Heart left ventricle (tissue), 16 donors: ENCODE results near the gene MRPS11. TPM values are rescaled to one million over a fixed set of nuclear protein-coding genes. Genes with fewer than 3 reads are reported as not detected.

ENCODE experiments used
- ATAC-seq, 4 donors: fragments of 200-7000 bp; cut with Tn5 transposase; one replicate each; pipeline ENCODE4 v1.9.1; 2020 to 2022; ENCODE audit warnings: moderate library complexity in 4 of 4, mild to moderate bottlenecking in 3 of 4, moderate number of reproducible peaks in 1 of 4
- DNase-seq, 5 donors: peaks; one replicate each; pipeline ENCODE4 v3.0.0-alpha.2; 2020
- H3K27ac ChIP-seq, 12 donors: fragments of 200-600 bp; sonication (generic) in 4 of 12; one replicate each; pipeline versions ENCODE4 v1.5.0 to v1.8.0; 2016 to 2022; ENCODE audit warnings: mild to moderate bottlenecking in 2 of 12
- H3K27me3 ChIP-seq, 9 donors: fragments of 200-600 bp; sonication (generic) in 2 of 9; one replicate each; pipeline versions ENCODE4 v1.5.1 to v1.8.0; 2016 to 2022; ENCODE audit warnings: mild to moderate bottlenecking in 3 of 9
- H3K36me3 ChIP-seq, 9 donors: fragments of 200-600 bp; sonication (generic) in 2 of 9; one replicate each; pipeline versions ENCODE4 v1.5.0 to v1.8.0; 2018 to 2022; ENCODE audit warnings: mild to moderate bottlenecking in 2 of 9
- H3K4me1 ChIP-seq, 12 donors: fragments of 200-600 bp; sonication (generic) in 4 of 12; one replicate each; pipeline versions ENCODE4 v1.5.0 to v1.8.0; 2016 to 2022; ENCODE audit warnings: mild to moderate bottlenecking in 3 of 12
- H3K4me3 ChIP-seq, 12 donors: fragments of 200-600 bp; sonication (generic) in 4 of 12; one replicate each; pipeline versions ENCODE4 v1.5.0 to v1.8.0; 2017 to 2022; ENCODE audit warnings: mild to moderate bottlenecking in 9 of 12, moderate library complexity in 4 of 12
- H3K9me3 ChIP-seq, 12 donors: fragments of 200-600 bp; sonication (generic) in 4 of 12; one replicate each; pipeline versions ENCODE4 v1.5.0 to v1.8.0; 2016 to 2022; ENCODE audit warnings: mild to moderate bottlenecking in 1 of 12
- CTCF ChIP-seq, 12 donors: fragments of 200-600 bp; sonication (generic) in 4 of 12; IDR thresholded peaks; one replicate each; pipeline versions ENCODE4 v1.5.0 to v1.8.0; 2018 to 2022; ENCODE audit warnings: antibody characterized with exemption in 12 of 12, mild to moderate bottlenecking in 5 of 12
- POLR2A ChIP-seq, 2 donors: fragments of 450-650 bp; IDR thresholded peaks; one replicate each; pipeline ENCODE4 v1.6.1; 2017; ENCODE audit warnings: antibody characterized with exemption in 2 of 2, mild to moderate bottlenecking in 2 of 2, moderate library complexity in 2 of 2
- WGBS, 4 donors: extraction: QIAGEN DNeasy Blood & Tissue Kit in 2 of 4; methylation state at CpG; one replicate each; pipeline versions ENCODE4 v1.1.5 to v1.1.7; 2013 to 2018; 5-methylcytosine and 5-hydroxymethylcytosine counted together
- intact Hi-C, 10 donors: fragments of 100-400 bp; cut with DNase I; formaldehyde crosslinking; loops; one replicate each; pipeline versions ENCODE4 v1.11.1 to v1.14.2; 2022
- polyA plus RNA-seq, 2 donors: library from polyadenylated mRNA; stranded (reverse); fragments of 200-250 nt; gene quantifications; one replicate each; pipeline ENCODE4 v1.2.3, GENCODE V29; 2013
- total RNA-seq, 9 donors: library from RNA; depleted of rRNA in 2 of 9; stranded (reverse); fragments of >200 nt in 2 of 9; fragmentation: NEBNext Ultra II Directional in 3 of 9; extraction: Animal tissue kit (Norgen Biotek cat#: 25700) in 3 of 9; gene quantifications; one replicate each; pipeline versions ENCODE4 v1.1.0 to v1.2.4, GENCODE V29; 2016 to 2023
- donor health status: ischemic (EF 13 %, LVEDD 7.1; RV severe dilation, severe dysfunction).
- donor health status: healthy with polysubstance abuse.
- donor health status: DM: no; HTN: yes; CAD: no.
- donor health status: DM: no; HTN: no; CAD: no.
- donor health status: ischemic (EF 25% LVEDD 6.9; RV normal size, moderate dysfunction).
- donor health status: ischemic (EF 25% LVEDD 5.7; RV mildly dilated, moderate dysfunction).
- donor health status: healthy.
- donor health status: DM: yes; HTN: yes; CAD: no.
- donor health status: ischemic (EF 35%, LVEDD 5.7; RV mildly dilated, moderate dysfunction).
- donor health status: nonischemic (EF 11% LVEDD 7.7; RV severe dilation, severe dysfunction).
- donor health status: DM: yes; HTN: yes; CAD: no.
- donor health status: PGD.
- donor health status: ischemic (EF 29% LVEDD 5.4; RV normal size, mild dysfunction).
- donor health status: nonischemic (EF 23%, LVEDD 6.1; RV moderate dilation, normal function).

The MRPS11 gene
- total and polyA plus RNA-seq, 11 donors = 49.7 to 77.9 (median 65.5) TPM

- Histone ChIP-seq H3K9me3 (no peaks in the 10 kb centered on the region), H3K4me1 (peaks cover 0 to 32% (median 7%) of the 10 kb centered on the region in 12 donors), H3K4me3 (no peak overlapping the region), H3K36me3 (peaks cover 0 to 7% (median 0%) of the 10 kb centered on the region in 9 donors), H3K27me3 (no peaks in the 10 kb centered on the region), H3K27ac (no peak overlapping the region)
- DNase-seq = peak in 1 of 5 donors; percentile 13
- no peak for TF ChIP-seq POLR2A (IDR thresholded peaks at IDR 0.05)
- TF ChIP-seq CTCF (IDR thresholded peaks at IDR 0.05) = no peak
- intact Hi-C loops = no loop called here
- no peak for ATAC-seq
- WGBS, 4 donors = 84 to 91% (median 87%) methylated on average over 6 to 10 of the region's 10 CpGs
These were observed 26.3 kb downstream of the MRPS11 start for GRCh38 chr15:88493844-88494243.

- peaks cover 0 to 39% (median 9%) of the 10 kb centered on the region in 12 donors for H3K4me1 ChIP-seq
- H3K36me3 ChIP-seq = peaks cover 0 to 7% (median 2%) of the 10 kb centered on the region in 9 donors
- peak; percentile 87 to 95 (median 92) for ATAC-seq
- TF ChIP-seq CTCF (IDR thresholded peaks at IDR 0.05) (no peak), POLR2A (IDR thresholded peaks at IDR 0.05) (no peak)
- peak in 4 of 5 donors; percentile 45 to 85 (median 68) for DNase-seq
- intact Hi-C loops = loop anchor here in 4 of 10 donors (1.0 to 5.0 kb wide), 4 partner anchors 35 to 75 kb away; partner anchors contain the start of gene DET1 (in 1 of the 4)
- no peaks in the 10 kb centered on the region for H3K27me3 ChIP-seq
- H3K4me3 ChIP-seq = no peak overlapping the region
- 52 to 63% (median 55%) methylated on average over 11 of the region's 11 CpGs for WGBS, 4 donors
- no peaks in the 10 kb centered on the region for H3K9me3 ChIP-seq
- H3K27ac ChIP-seq = peak overlapping the region; percentile 24 to 83 (median 58)
These were observed 29.7 kb downstream of the MRPS11 start for GRCh38 chr15:88497109-88497765.

- H3K9me3 ChIP-seq = no peaks in the 10 kb centered on the region
- intact Hi-C loops = loop anchor here in 2 of 10 donors (5.0 kb wide), 2 partner anchors 33 to 73 kb away; no protein-coding TSS in a partner anchor
- H3K4me1 ChIP-seq = peaks cover 0 to 39% (median 9%) of the 10 kb centered on the region in 12 donors
- DNase-seq = peak in 2 of 5 donors; percentile 34 to 57
- peak overlapping the region in 10 of 12 donors; percentile 3 to 83 (median 48) for H3K27ac ChIP-seq
- H3K4me3 ChIP-seq = no peak overlapping the region
- TF ChIP-seq CTCF (IDR thresholded peaks at IDR 0.05) (no peak), POLR2A (IDR thresholded peaks at IDR 0.05) (no peak)
- ATAC-seq = peak; percentile 47 to 79 (median 61)
- peaks cover 0 to 24% (median 7%) of the 10 kb centered on the region in 9 donors for H3K36me3 ChIP-seq
- no peaks in the 10 kb centered on the region for H3K27me3 ChIP-seq
- 47 to 67% (median 61%) methylated on average over 2 to 3 of the region's 3 CpGs for WGBS, 4 donors
These were observed 31.5 kb downstream of the MRPS11 start for GRCh38 chr15:88498996-88499395.

GRCh38 chr15:88504445-88504844, 36.9 kb downstream of the MRPS11 start:
- Histone ChIP-seq H3K27me3 (no peaks in the 10 kb centered on the region), H3K27ac (no peak overlapping the region), H3K9me3 (no peaks in the 10 kb centered on the region), H3K4me1 (peaks cover 0 to 15% (median 0%) of the 10 kb centered on the region in 12 donors), H3K36me3 (peaks cover 0 to 77% (median 35%) of the 10 kb centered on the region in 9 donors), H3K4me3 (no peak overlapping the region)
- ATAC-seq = no peak
- WGBS, 4 donors = 85 to 100% (median 95%) methylated on average over 1 of the region's 1 CpG
- DNase-seq = no peak
- intact Hi-C loops = no loop called here
- TF ChIP-seq CTCF (IDR thresholded peaks at IDR 0.05) (no peak), POLR2A (IDR thresholded peaks at IDR 0.05) (no peak)
